T-helper 1 cell treated with Interleukin-12 subunit alpha and Interleukin-12 subunit beta and Interleukin-4 antibody, amounts not matched to agents 30 μg/mL and 1 μg/mL, for 36 hours (primary cell): ENCODE data around the gene AIF1L.
"Not testable (repeated sequence)": the region's sequence is repeated elsewhere in the genome, so short reads cannot be mapped to it uniquely, and the experiment has no call there.

ENCODE experiments used
- H3K27ac Mint-ChIP-seq: one replicate; pipeline ENCODE4 v1.8.0; 2021; ENCODE audit warnings: mild to moderate bottlenecking, mixed read lengths
- H3K27me3 Mint-ChIP-seq: one replicate; pipeline ENCODE4 v1.8.0; 2021; ENCODE audit warnings: low read depth, mixed read lengths
- H3K36me3 Mint-ChIP-seq: one replicate; pipeline ENCODE4 v1.8.0; 2021; ENCODE audit warnings: low read depth, mixed read lengths
- H3K4me1 Mint-ChIP-seq: one replicate; pipeline ENCODE4 v1.8.0; 2021; ENCODE audit warnings: low read depth, mixed read lengths
- H3K4me3 Mint-ChIP-seq: one replicate; pipeline ENCODE4 v1.8.0; 2021; ENCODE audit warnings: mild to moderate bottlenecking, moderate library complexity, mixed read lengths
- H3K9me3 Mint-ChIP-seq: one replicate; pipeline ENCODE4 v1.8.0; 2021; ENCODE audit warnings: mixed read lengths

The AIF1L gene

GRCh38 chr9:131145245-131145644 lies 48.9 kb downstream of the AIF1L start:
- Mint-ChIP-seq H3K36me3 (peaks cover 55% of the 10 kb centered on the region), H3K27me3 (no peaks in the 10 kb centered on the region), H3K9me3 (no peaks in the 10 kb centered on the region), H3K4me3 (no peak overlapping the region), H3K4me1 (no peaks in the 10 kb centered on the region), H3K27ac (no peak overlapping the region)

- Mint-ChIP-seq H3K9me3 (no peaks in the 10 kb centered on the region), H3K4me1 (no peaks in the 10 kb centered on the region), H3K27ac (no peak overlapping the region), H3K27me3 (no peaks in the 10 kb centered on the region), H3K36me3 (peaks cover 51% of the 10 kb centered on the region), H3K4me3 (no peak overlapping the region)
Observed at GRCh38 chr9:131146186-131146585, 49.9 kb downstream of the AIF1L start.

GRCh38 chr9:131148276-131148675 lies 51.9 kb downstream of the AIF1L start:
- Mint-ChIP-seq H3K4me1 (no peaks in the 10 kb centered on the region), H3K27ac (no peak overlapping the region), H3K4me3 (no peak overlapping the region), H3K9me3 (no peaks in the 10 kb centered on the region), H3K36me3 (peaks cover 52% of the 10 kb centered on the region), H3K27me3 (no peaks in the 10 kb centered on the region)

GRCh38 chr9:131148966-131149687 lies 52.8 kb downstream of the AIF1L start:
- no peak overlapping the region for H3K27ac Mint-ChIP-seq
- no peaks in the 10 kb centered on the region for H3K27me3 Mint-ChIP-seq
- H3K9me3 Mint-ChIP-seq: no peaks in the 10 kb centered on the region
- H3K4me1 Mint-ChIP-seq: no peaks in the 10 kb centered on the region
- peaks cover 55% of the 10 kb centered on the region for H3K36me3 Mint-ChIP-seq
- no peak overlapping the region for H3K4me3 Mint-ChIP-seq

- Mint-ChIP-seq H3K9me3 (no peaks in the 10 kb centered on the region), H3K36me3 (peaks cover 54% of the 10 kb centered on the region), H3K27ac (no peak overlapping the region), H3K4me3 (no peak overlapping the region), H3K4me1 (no peaks in the 10 kb centered on the region), H3K27me3 (no peaks in the 10 kb centered on the region)
Observed at GRCh38 chr9:131149688-131150053, 53.3 kb downstream of the AIF1L start.

GRCh38 chr9:131153595-131153994 lies 57.3 kb downstream of the AIF1L start:
- peaks cover 5% of the 10 kb centered on the region for H3K4me1 Mint-ChIP-seq
- peaks cover 43% of the 10 kb centered on the region for H3K36me3 Mint-ChIP-seq
- no peak overlapping the region for H3K27ac Mint-ChIP-seq
- H3K27me3 Mint-ChIP-seq: no peaks in the 10 kb centered on the region
- no peaks in the 10 kb centered on the region for H3K9me3 Mint-ChIP-seq
- H3K4me3 Mint-ChIP-seq: no peak overlapping the region

- not testable (repeated sequence) for H3K27ac Mint-ChIP-seq, H3K27me3 Mint-ChIP-seq, H3K4me1 Mint-ChIP-seq, H3K4me3 Mint-ChIP-seq, H3K9me3 Mint-ChIP-seq
- H3K36me3 Mint-ChIP-seq: peaks cover 29% of the 10 kb centered on the region
Observed at GRCh38 chr9:131158673-131159072, 62.3 kb downstream of the AIF1L start.

- H3K36me3 Mint-ChIP-seq: peaks cover 31% of the 10 kb centered on the region
- no peaks in the 10 kb centered on the region for H3K27me3 Mint-ChIP-seq
- H3K4me3 Mint-ChIP-seq: no peak overlapping the region
- H3K9me3 Mint-ChIP-seq: no peaks in the 10 kb centered on the region
- H3K27ac Mint-ChIP-seq: no peak overlapping the region
- H3K4me1 Mint-ChIP-seq: peaks cover 2% of the 10 kb centered on the region
Observed at GRCh38 chr9:131160416-131161112, 64.2 kb downstream of the AIF1L start.

- H3K4me3 Mint-ChIP-seq: no peak overlapping the region
- peaks cover 29% of the 10 kb centered on the region for H3K36me3 Mint-ChIP-seq
- no peaks in the 10 kb centered on the region for H3K9me3 Mint-ChIP-seq
- no peak overlapping the region for H3K27ac Mint-ChIP-seq
- H3K27me3 Mint-ChIP-seq: no peaks in the 10 kb centered on the region
- H3K4me1 Mint-ChIP-seq: no peaks in the 10 kb centered on the region
Observed at GRCh38 chr9:131161585-131161984, 65.3 kb downstream of the AIF1L start.

- Mint-ChIP-seq H3K4me1 (no peaks in the 10 kb centered on the region), H3K9me3 (no peaks in the 10 kb centered on the region), H3K4me3 (no peak overlapping the region), H3K36me3 (peaks cover 27% of the 10 kb centered on the region), H3K27ac (no peak overlapping the region), H3K27me3 (no peaks in the 10 kb centered on the region)
Observed at GRCh38 chr9:131162886-131163285, 66.6 kb downstream of the AIF1L start.

GRCh38 chr9:131165523-131165922 lies 69.2 kb downstream of the AIF1L start:
- Mint-ChIP-seq H3K4me1 (no peaks in the 10 kb centered on the region), H3K27ac (no peak overlapping the region), H3K4me3 (no peak overlapping the region), H3K36me3 (peaks cover 25% of the 10 kb centered on the region), H3K27me3 (no peaks in the 10 kb centered on the region), H3K9me3 (no peaks in the 10 kb centered on the region)

GRCh38 chr9:131167146-131167692 lies 70.9 kb downstream of the AIF1L start:
- Mint-ChIP-seq H3K4me1 (no peaks in the 10 kb centered on the region), H3K27ac (no peak overlapping the region), H3K27me3 (no peaks in the 10 kb centered on the region), H3K4me3 (no peak overlapping the region), H3K9me3 (no peaks in the 10 kb centered on the region), H3K36me3 (peaks cover 35% of the 10 kb centered on the region)

GRCh38 chr9:131167936-131168335 lies 71.6 kb downstream of the AIF1L start:
- H3K27me3 Mint-ChIP-seq: no peaks in the 10 kb centered on the region
- no peaks in the 10 kb centered on the region for H3K9me3 Mint-ChIP-seq
- H3K4me3 Mint-ChIP-seq: no peak overlapping the region
- no peak overlapping the region for H3K27ac Mint-ChIP-seq
- no peaks in the 10 kb centered on the region for H3K4me1 Mint-ChIP-seq
- H3K36me3 Mint-ChIP-seq: peaks cover 38% of the 10 kb centered on the region

GRCh38 chr9:131169563-131170240 lies 73.4 kb downstream of the AIF1L start:
- peaks cover 32% of the 10 kb centered on the region for H3K36me3 Mint-ChIP-seq
- H3K4me1 Mint-ChIP-seq: no peaks in the 10 kb centered on the region
- no peaks in the 10 kb centered on the region for H3K27me3 Mint-ChIP-seq
- H3K9me3 Mint-ChIP-seq: no peaks in the 10 kb centered on the region
- no peak overlapping the region for H3K4me3 Mint-ChIP-seq
- no peak overlapping the region for H3K27ac Mint-ChIP-seq
